LHCN-M2 (cell line): ENCODE data around the gene CCDC117. TPM values are rescaled to one million over a fixed set of nuclear protein-coding genes. Genes with fewer than 3 reads are reported as not detected.
"Not testable (repeated sequence)": the region's sequence is repeated elsewhere in the genome, so short reads cannot be mapped to it uniquely, and the experiment has no call there.

ENCODE experiments used
- DNase-seq: peaks from one replicate; pipeline ENCODE4 v3.0.0-alpha.2; 2012; ENCODE audit warnings: low read depth
- polyA plus RNA-seq: library from polyadenylated mRNA; unstranded; fragments of >200 nt; gene quantifications from one replicate; pipeline ENCODE4 v1.2.1, GENCODE V29; 2012; ENCODE audit warnings: missing spikeins
- total RNA-seq: library from RNA; depleted of rRNA; stranded (reverse); fragments of >200 nt; gene quantifications from 2 replicates; pipeline ENCODE4 v1.2.3, GENCODE V29; 2014; rRNA removed

The CCDC117 gene
- 18.3 and 20.5 TPM in 2 replicates for total RNA-seq
- 5.0 TPM for polyA plus RNA-seq

GRCh38 chr22:28772633-28773460, at the start of gene CCDC117:
Gene CCDC117 (plus strand): TSS chr22:28772695. CDS start chr22:28772850, 155 bp downstream.
- DNase-seq: peak; percentile 94

- no peak for DNase-seq
Measured at GRCh38 chr22:28728002-28728401, 44.5 kb upstream of the CCDC117 start.

- DNase-seq: peak; percentile 40
Measured at GRCh38 chr22:28728621-28729313, 43.7 kb upstream of the CCDC117 start.

- DNase-seq: no peak
Measured at GRCh38 chr22:28730179-28730578, 42.3 kb upstream of the CCDC117 start.

- DNase-seq: no peak
Measured at GRCh38 chr22:28734393-28734792, 38.1 kb upstream of the CCDC117 start.

GRCh38 chr22:28736301-28737155, 36.0 kb upstream of the CCDC117 start:
- DNase-seq: no peak

- no peak for DNase-seq
Measured at GRCh38 chr22:28737701-28738100, 34.8 kb upstream of the CCDC117 start.

GRCh38 chr22:28738876-28739275, 33.6 kb upstream of the CCDC117 start:
- DNase-seq: peak; percentile 22

- no peak for DNase-seq
Measured at GRCh38 chr22:28741200-28741784, 31.2 kb upstream of the CCDC117 start.

GRCh38 chr22:28741785-28742561, 30.5 kb upstream of the CCDC117 start, which contains the start of the genes CHEK2 and HSCB:
Gene CHEK2 (minus strand): TSS chr22:28741820. CDS start chr22:28734721, 7,099 bp downstream.
Gene HSCB (plus strand): TSS chr22:28742039. CDS start chr22:28742096, 57 bp downstream.
- DNase-seq: peak; percentile 99

GRCh38 chr22:28742562-28742962, 29.9 kb upstream of the CCDC117 start:
- no peak for DNase-seq

GRCh38 chr22:28743852-28744251, 28.6 kb upstream of the CCDC117 start:
- DNase-seq: no peak

- DNase-seq: peak; percentile 79
Measured at GRCh38 chr22:28750471-28750881, 22.0 kb upstream of the CCDC117 start.

GRCh38 chr22:28754512-28754911, 18.0 kb upstream of the CCDC117 start:
- DNase-seq: not testable (repeated sequence)

- DNase-seq: peak; percentile 75
Measured at GRCh38 chr22:28759861-28760560, 12.5 kb upstream of the CCDC117 start.

GRCh38 chr22:28761449-28761755, 11.1 kb upstream of the CCDC117 start:
- DNase-seq: no peak

- DNase-seq: not testable (repeated sequence)
Measured at GRCh38 chr22:28762000-28762399, 10.5 kb upstream of the CCDC117 start.

GRCh38 chr22:28766628-28767027, 5.9 kb upstream of the CCDC117 start:
- no peak for DNase-seq

GRCh38 chr22:28768701-28769393, 3.6 kb upstream of the CCDC117 start:
- no peak for DNase-seq
